Measurements from ENCODE around the gene RHEX.
"Not testable (repeated sequence)": the region's sequence is repeated elsewhere in the genome, so short reads cannot be mapped to it uniquely, and the experiment has no call there.

Gene RHEX

GRCh38 chr1:206030714-206031113, 22.3 kb upstream of the RHEX start:
- peak; percentile 18 for DNase-seq

- no peak for DNase-seq
Observed at GRCh38 chr1:206032380-206033140, 20.4 kb upstream of the RHEX start.

GRCh38 chr1:206035027-206035426, 17.9 kb upstream of the RHEX start:
- DNase-seq: no peak

GRCh38 chr1:206036663-206037455, 16.1 kb upstream of the RHEX start:
- DNase-seq: no peak

- no peak for DNase-seq
Observed at GRCh38 chr1:206037581-206037980, 15.4 kb upstream of the RHEX start.

GRCh38 chr1:206039046-206039973, 13.7 kb upstream of the RHEX start:
- no peak for DNase-seq

GRCh38 chr1:206040328-206040727, 12.6 kb upstream of the RHEX start:
- no peak for DNase-seq

GRCh38 chr1:206041640-206042039, 11.3 kb upstream of the RHEX start:
- no peak for DNase-seq

- no peak for DNase-seq
Observed at GRCh38 chr1:206047271-206047670, 5.7 kb upstream of the RHEX start.

- no peak for DNase-seq
Observed at GRCh38 chr1:206048582-206048981, 4.4 kb upstream of the RHEX start.

GRCh38 chr1:206049293-206049692, 3.7 kb upstream of the RHEX start:
- DNase-seq: no peak

- DNase-seq: no peak
Observed at GRCh38 chr1:206049919-206050600, 2.9 kb upstream of the RHEX start.

GRCh38 chr1:206050655-206051235, 2.2 kb upstream of the RHEX start:
- no peak for DNase-seq

- not testable (repeated sequence) for DNase-seq
Observed at GRCh38 chr1:206052231-206052865, 625 bp upstream of the RHEX start.

GRCh38 chr1:206053616-206054015, 643 bp downstream of the RHEX start:
- DNase-seq: not testable (repeated sequence)

- not testable (repeated sequence) for DNase-seq
Observed at GRCh38 chr1:206055069-206055625, 2.2 kb downstream of the RHEX start.

- DNase-seq: not testable (repeated sequence)
Observed at GRCh38 chr1:206055639-206056323, 2.8 kb downstream of the RHEX start.

GRCh38 chr1:206058289-206058926, 5.4 kb downstream of the RHEX start:
- not testable (repeated sequence) for DNase-seq

- no peak for DNase-seq
Observed at GRCh38 chr1:206058927-206059292, 5.9 kb downstream of the RHEX start.

- no peak for DNase-seq
Observed at GRCh38 chr1:206059355-206059915, 6.5 kb downstream of the RHEX start.
